Measurements from ENCODE around the gene MAPKAP1.

MAPKAP1 gene

DNA sequence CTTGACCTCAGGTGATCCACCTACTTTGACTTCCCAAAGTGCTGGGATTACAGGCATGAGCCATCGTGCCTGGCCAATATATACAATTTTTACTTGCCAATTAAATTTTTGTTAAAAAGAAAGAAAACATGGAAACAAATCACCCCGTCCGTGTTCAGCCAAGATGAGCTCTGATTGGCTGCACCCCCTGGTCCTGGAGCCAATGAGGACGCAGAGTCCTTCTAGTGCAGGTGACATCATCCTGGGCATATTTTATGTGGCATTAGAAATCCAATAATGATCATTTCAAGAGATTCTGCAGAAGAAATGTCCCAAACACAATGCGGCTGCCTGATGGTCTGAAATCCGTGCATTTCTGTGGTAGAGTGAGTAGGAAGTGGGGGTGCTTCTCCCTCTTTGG lies 285.8 kb downstream of the MAPKAP1 start:
- Histone ChIP-seq H3K36me3 (replicated peaks) (no peaks in the 10 kb centered on the region), H3K27me3 (replicated peaks) (no peaks in the 10 kb centered on the region), H3K27ac (no peak overlapping the region), H3K4me3 (ENCODE audit: low read depth, low read length) (no peak overlapping the region)
- DNase-seq: no peak
- TF ChIP-seq, protein P1, sequence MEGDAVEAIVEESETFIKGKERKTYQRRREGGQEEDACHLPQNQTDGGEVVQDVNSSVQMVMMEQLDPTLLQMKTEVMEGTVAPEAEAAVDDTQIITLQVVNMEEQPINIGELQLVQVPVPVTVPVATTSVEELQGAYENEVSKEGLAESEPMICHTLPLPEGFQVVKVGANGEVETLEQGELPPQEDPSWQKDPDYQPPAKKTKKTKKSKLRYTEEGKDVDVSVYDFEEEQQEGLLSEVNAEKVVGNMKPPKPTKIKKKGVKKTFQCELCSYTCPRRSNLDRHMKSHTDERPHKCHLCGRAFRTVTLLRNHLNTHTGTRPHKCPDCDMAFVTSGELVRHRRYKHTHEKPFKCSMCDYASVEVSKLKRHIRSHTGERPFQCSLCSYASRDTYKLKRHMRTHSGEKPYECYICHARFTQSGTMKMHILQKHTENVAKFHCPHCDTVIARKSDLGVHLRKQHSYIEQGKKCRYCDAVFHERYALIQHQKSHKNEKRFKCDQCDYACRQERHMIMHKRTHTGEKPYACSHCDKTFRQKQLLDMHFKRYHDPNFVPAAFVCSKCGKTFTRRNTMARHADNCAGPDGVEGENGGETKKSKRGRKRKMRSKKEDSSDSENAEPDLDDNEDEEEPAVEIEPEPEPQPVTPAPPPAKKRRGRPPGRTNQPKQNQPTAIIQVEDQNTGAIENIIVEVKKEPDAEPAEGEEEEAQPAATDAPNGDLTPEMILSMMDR (IDR thresholded peaks at IDR 0.05; ENCODE audit: low read depth, low read length, missing control alignments): no peak
- in situ Hi-C loops (cut with HindIII; ENCODE audit: low pct_ligation_motif_present, low sequenced_read_pairs): no loop called here

DNA sequence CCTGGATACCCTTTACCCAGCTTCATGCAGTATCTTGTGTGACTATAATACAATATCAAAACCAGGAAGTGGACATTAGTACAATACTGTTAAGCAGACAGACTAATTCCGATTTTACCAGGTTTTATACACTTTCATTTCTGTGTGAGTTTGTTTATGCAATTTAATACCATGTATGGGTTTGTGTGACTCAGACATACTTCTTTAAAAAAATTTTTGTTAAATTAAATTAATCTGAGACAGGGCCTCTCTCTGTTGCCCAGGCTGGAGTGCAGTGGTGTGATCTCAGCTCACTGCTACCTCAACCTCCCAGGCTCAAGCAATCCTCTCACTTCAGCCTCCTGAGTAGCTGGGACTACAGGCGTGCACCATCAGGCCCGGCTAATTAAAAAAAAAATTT lies 288.6 kb downstream of the MAPKAP1 start:
- in situ Hi-C loops (cut with HindIII; ENCODE audit: low pct_ligation_motif_present, low sequenced_read_pairs): no loop called here
- H3K4me3 ChIP-seq (ENCODE audit: low read depth, low read length): no peak overlapping the region
- TF ChIP-seq, protein P1 (IDR thresholded peaks at IDR 0.05; ENCODE audit: low read depth, low read length, missing control alignments): no peak
- no peaks in the 10 kb centered on the region for H3K36me3 ChIP-seq (replicated peaks)
- no peak overlapping the region for H3K27ac ChIP-seq
- no peak for DNase-seq
- H3K27me3 ChIP-seq (replicated peaks): no peaks in the 10 kb centered on the region

DNA sequence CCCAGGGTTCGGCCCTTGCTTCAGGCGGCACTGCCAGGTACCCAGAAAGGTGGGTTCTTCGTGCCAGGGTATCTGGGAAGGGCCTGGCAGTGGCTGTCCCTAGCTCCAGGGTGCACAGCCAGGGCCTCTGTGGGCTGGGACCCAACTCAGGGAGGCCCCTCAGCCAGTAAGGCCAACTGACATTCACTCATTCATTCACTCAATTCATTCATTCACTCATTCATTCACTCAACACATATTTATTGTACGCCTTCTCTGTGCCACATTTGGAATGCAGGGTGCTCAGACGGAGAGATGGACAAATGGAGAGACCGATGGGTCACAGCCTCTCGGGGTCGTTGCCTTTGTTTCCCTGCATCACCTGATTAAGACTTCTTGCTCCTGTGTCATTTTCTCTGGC lies 290.5 kb downstream of the MAPKAP1 start:
- no peak overlapping the region for H3K4me3 ChIP-seq (ENCODE audit: low read depth, low read length)
- no peak for DNase-seq
- H3K36me3 ChIP-seq (replicated peaks): no peaks in the 10 kb centered on the region
- in situ Hi-C loops (cut with HindIII; ENCODE audit: low pct_ligation_motif_present, low sequenced_read_pairs): no loop called here
- no peaks in the 10 kb centered on the region for H3K27me3 ChIP-seq (replicated peaks)
- TF ChIP-seq, protein P1 (IDR thresholded peaks at IDR 0.05; ENCODE audit: low read depth, low read length, missing control alignments): no peak
- H3K27ac ChIP-seq: no peak overlapping the region

DNA sequence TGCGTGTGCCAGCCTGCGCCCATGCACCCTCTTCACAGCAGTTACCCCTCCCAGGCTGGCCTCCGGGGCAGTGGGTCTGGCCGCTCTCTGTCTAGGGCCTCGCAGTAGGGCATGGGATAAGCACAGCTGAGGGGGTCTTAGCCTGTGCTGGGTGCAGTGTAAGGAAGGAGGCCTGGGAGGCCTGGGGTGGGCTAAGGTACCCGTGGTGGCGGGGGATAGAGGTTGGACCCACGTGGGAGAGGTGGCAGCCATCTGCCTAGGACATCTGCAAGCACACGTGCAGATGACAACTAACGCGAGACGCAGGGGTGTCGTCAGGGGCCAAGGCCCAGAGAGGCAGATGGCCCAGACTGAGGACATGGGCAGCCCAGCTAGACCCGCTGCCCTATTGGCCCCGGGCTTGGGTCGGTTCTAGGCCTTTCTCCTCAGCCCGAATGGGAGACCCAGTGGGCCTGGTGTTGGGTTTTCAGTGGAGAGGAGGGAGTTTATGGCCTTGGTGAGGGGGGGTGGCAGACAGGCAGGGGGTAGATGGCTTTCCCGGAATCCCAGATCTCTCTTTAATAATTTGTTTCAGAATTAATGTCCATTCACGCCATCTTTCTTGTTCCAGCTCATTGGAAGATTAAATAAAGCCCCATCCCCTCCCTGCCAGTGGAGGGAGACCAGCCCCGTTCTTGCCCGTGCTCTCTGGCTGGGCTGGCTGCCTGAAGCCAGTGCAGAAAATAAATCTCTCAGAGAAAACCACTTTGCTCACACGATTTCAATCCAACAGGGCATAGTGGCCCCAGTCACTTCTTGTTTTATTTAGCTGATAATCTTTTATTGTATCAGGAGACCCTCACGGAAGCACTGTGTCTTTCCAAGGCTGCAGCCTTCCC lies 291.2 kb downstream of the MAPKAP1 start:
- TF ChIP-seq, protein P1 (IDR thresholded peaks at IDR 0.05; ENCODE audit: low read depth, low read length, missing control alignments): no peak
- Histone ChIP-seq H3K36me3 (replicated peaks) (no peaks in the 10 kb centered on the region), H3K27me3 (replicated peaks) (no peaks in the 10 kb centered on the region), H3K27ac (no peak overlapping the region), H3K4me3 (ENCODE audit: low read depth, low read length) (no peak overlapping the region)
- in situ Hi-C loops (cut with HindIII; ENCODE audit: low pct_ligation_motif_present, low sequenced_read_pairs): no loop called here
- DNase-seq: no peak

DNA sequence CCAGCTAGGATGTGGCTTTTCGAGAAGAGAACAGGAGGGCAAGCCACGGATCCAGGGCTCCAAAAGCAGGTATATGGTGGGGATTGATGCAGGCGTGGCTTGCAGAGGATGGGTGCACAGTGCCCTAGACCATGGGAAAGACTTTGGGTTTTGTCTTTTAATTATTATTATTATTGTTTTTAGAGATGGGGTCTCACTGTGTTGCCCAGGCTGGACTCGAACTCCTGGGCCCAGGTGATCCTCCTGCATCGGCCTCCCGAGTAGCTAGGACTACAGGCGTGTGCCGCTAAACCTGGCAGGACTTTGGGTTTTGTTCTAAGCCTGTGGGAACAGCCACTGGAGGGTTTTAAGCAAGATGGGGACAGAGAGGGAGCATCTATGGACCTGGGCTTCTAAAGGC lies 293.4 kb downstream of the MAPKAP1 start:
- Histone ChIP-seq H3K27ac (no peak overlapping the region), H3K27me3 (replicated peaks) (no peaks in the 10 kb centered on the region), H3K36me3 (replicated peaks) (no peaks in the 10 kb centered on the region), H3K4me3 (ENCODE audit: low read depth, low read length) (no peak overlapping the region)
- in situ Hi-C loops (cut with HindIII; ENCODE audit: low pct_ligation_motif_present, low sequenced_read_pairs): no loop called here
- DNase-seq: no peak
- TF ChIP-seq, protein P1 (IDR thresholded peaks at IDR 0.05; ENCODE audit: low read depth, low read length, missing control alignments): no peak

DNA sequence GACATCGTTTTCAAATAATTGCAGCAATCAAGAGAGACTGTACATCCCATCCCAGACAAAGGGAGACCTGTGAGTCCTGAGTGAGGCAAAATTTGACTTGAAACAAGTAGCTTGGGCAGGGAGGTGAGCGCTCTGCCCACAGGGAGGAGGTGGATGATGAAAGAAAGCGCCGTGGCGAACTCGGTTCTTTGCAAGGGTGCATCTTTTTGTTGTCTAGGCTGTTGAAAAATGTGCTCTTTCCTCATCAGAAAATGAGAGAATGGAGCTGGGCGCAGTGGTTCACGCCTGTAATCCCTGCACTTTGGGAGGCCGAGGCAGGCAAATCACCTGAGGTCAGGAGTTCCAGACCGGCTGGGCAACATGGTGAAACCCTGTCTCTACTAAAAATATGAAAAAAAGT lies 294.8 kb downstream of the MAPKAP1 start:
- in situ Hi-C loops (cut with HindIII; ENCODE audit: low pct_ligation_motif_present, low sequenced_read_pairs): no loop called here
- H3K4me3 ChIP-seq (ENCODE audit: low read depth, low read length): no peak overlapping the region
- no peaks in the 10 kb centered on the region for H3K27me3 ChIP-seq (replicated peaks)
- no peak overlapping the region for H3K27ac ChIP-seq
- no peaks in the 10 kb centered on the region for H3K36me3 ChIP-seq (replicated peaks)
- no peak for DNase-seq
- TF ChIP-seq, protein P1 (IDR thresholded peaks at IDR 0.05; ENCODE audit: low read depth, low read length, missing control alignments): no peak
